T47D (cell line): Measurements from ENCODE around the gene PIK3C2G.

Experiments used
- DNase-seq, 2 experiments: peaks; one replicate each; pipeline versions ENCODE4 v3.0.0 to v3.0.0-alpha.2; 2011 to 2012; ENCODE audit warnings: low read depth in 1 of 2, low spot score in 1 of 2
- JUND ChIP-seq: IDR thresholded peaks from 2 replicates; pipeline ENCODE4 v1.6.1; 2012; ENCODE audit warnings: low read depth
- in situ Hi-C: cut with HindIII; loops from 2 replicates; pipeline ENCODE4 v1.10.0; 2016; ENCODE audit warnings: low sequenced_read_pairs, low pct_unique_long_range_greater_than_20kb

PIK3C2G gene

DNA sequence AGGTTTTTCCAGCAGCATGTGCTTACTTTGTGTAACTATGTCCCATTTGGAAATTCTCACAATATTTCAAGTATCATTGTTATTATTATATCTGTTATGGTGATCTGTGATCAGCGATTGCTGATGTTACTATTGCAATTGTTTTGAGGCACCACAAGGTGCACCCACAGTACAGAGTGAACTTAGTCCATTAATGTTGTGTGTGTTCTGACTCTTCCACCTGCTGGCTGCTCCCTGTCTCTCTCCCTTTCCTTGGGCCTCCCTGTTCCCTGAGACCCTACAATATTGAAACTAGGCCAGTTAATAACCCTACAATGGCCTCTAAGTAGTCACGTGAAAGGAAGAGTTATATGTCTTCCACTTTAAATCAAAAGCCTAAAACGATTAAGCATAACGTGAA lies 153.9 kb downstream of the PIK3C2G start:
- in situ Hi-C loops: no loop called here
- no peak for TF ChIP-seq JUND
- DNase-seq: peak in 1 of 2 experiments; percentile 8

DNA sequence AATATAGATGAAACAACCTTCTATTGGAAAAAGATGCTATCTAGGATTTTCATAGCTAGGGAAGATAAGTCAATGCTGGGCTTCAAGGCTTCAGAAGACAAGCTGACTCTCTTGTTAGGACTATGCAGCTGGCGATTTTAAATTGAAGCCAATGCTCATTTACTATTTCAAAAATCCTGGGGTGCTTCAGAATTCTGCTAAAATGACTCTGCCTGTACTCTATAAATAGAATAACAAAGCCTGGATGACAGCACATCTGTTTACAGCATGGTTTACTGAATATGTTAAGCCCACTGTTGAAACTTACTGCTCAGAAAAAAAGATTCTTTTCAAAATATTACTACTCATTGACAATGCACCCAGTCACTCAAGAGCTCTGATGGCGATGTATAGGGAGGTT lies 155.1 kb downstream of the PIK3C2G start:
- no peak for DNase-seq
- in situ Hi-C loops: no loop called here
- no peak for TF ChIP-seq JUND

DNA sequence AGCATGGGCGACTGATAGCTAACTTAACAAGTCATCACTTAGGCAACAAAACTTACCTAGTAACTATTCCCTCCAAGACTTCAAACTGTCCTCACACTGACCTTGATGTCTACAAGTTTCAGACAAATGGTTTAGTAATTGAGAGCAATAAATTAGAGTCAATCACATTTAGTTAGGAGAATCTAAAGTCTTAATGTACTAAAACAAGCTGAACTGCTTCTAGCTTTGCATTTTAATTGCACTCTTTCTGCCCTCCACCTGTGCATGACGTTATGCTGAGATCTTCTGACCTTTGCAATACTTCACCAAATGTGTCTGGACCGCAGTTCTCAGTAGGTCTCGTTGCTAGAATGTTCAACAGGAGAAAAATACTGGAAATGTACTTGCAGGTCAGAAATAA lies 158.0 kb downstream of the PIK3C2G start:
- in situ Hi-C loops: no loop called here
- no peak for TF ChIP-seq JUND
- no peak for DNase-seq

DNA sequence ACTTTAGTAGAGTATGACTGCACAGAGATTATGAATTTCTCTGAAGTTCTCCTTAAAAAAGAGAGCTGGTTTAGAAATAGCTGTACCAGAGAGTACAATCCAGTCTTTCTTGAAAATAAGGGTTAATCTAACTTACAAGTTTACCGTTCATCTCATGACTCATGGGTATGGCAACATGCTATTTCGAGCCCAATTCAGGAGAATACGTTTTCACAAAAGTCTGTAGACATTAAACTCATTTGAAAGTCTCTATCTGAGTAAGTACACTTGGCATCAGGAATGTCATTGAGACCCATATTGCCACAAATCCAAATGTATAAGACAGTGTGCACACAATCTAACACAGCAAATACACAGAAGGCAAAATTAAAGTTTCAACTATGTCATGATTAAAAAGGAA lies 160.5 kb downstream of the PIK3C2G start:
- TF ChIP-seq JUND: no peak
- no peak for DNase-seq

DNA sequence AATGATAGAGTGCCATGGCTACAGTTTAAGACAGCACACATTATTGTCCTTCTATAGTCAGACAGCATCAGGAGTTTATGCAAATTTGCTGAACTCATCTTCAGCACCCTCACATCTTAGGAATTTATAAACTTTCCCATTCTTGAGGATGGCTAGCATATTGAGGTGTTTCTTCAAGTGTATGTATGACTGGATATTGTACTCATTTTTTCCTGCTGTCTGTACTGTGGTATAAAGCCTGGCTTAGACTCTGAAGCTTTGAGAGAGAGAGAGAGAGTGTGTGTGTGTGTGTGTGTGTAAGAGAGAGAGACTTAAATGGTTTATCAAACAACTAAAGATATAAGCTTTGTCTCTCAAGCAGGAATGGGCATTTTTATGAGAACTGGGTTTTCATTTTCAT lies 161.6 kb downstream of the PIK3C2G start:
- no peak for DNase-seq
- no peak for TF ChIP-seq JUND
- in situ Hi-C loops: no loop called here

More for the DNA sequence above, 160.5 kb downstream of the PIK3C2G start:
- in situ Hi-C loops: no loop called here

DNA sequence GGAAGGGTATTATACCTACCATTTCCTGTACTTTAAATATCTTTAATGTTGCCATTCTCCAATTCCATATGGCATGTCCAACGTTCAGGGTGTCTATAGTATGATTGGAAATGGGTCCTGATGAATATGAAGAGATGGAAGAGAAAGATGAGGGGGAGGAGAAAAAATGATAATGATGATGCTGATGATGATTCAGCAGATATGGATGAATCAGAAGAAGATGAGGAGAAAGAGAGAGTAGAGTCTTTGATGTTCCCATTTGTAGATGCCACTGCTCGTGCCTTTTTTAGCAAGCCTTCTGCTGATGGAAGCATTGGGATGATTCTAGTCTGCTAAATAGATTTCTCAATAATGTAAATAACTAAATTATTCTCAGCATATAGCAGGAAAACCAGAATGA lies 163.5 kb downstream of the PIK3C2G start:
- no peak for TF ChIP-seq JUND
- in situ Hi-C loops: no loop called here
- DNase-seq: no peak

DNA sequence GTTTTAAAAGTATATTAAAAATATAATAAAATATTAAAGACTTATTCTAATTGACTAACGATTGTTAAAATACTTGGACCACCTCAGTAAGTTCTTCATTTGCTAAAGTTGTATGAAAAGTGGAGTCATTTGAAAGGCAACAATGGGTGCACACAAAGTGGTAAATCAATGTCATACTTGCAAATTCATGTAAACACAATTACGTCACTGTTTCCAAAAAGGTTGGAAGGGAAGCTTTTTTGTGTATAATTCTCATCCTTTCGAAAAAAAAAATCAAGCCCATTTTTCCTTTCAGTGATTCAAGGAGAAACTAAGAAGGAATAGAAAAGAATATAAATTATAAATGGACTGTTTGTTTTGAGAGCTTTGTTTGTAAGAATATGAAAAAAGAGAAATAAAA lies 166.2 kb downstream of the PIK3C2G start:
- DNase-seq: no peak
- in situ Hi-C loops: no loop called here
- TF ChIP-seq JUND: no peak

DNA sequence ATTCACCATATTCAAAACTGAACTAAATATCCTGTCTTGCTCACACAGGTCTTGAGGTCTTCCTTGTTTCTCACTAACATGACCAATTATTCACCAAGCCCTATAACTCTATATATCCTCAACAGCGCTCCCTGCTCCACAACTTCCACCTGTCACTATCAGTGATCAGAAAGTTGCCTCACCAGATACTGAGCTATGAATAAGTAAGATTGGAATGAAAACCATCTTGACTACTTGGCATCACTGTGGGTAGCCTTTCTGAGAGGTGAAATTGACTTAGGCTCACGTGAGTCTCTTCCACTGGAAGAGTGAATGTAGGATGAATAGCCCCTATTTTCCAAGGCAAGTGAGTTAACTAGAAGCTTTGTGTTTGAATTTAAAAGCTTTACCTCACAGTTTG lies 167.1 kb downstream of the PIK3C2G start:
- in situ Hi-C loops: no loop called here
- TF ChIP-seq JUND: no peak
- DNase-seq: peak in 1 of 2 experiments; percentile 10

DNA sequence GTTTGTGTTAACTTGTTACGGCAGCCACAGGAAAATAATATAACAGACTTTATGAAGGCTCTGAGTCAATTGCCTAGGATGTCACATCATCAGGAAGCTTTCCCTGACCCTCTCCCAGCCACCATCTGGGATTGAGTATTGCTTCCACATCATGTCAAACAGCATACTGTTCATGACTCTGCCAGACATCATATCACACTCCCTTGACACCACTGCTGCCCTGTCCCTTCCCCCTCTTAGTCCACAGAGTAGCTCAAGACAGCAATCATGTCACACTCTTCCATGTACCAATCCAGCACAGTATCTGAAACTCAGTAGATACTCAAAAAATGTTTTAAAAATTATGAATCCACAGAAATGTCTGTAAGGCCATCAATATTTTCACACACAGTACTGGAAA lies 168.0 kb downstream of the PIK3C2G start:
- no peak for TF ChIP-seq JUND
- DNase-seq: no peak
- in situ Hi-C loops: no loop called here

DNA sequence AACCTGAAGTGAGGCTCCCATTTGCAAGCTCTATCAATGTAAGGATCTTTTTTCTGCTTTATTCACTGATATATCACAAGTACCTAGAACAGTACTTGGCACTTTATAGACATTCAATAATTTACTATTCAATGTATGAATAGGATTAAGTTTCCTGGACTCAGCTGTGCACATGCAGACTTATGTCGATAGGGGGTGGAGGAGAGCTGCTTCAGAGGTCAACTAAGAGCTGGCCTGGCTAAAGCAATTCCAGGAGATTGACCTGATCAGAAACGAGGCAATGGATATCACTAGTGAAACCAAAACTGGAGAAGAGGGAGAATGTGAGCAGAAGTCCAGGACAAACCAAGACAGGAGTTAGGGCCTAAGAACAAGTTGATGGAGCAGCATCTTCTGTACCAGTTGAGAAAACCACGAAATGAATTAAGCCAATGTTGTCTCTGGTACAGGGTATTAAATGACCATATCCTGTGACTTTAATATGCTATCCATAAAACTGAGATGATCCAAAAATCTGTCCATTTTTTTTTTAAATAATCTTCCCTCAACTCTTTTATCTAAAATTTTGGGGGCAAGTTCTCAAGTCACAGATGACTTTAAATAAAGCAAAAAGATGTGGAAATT lies 169.2 kb downstream of the PIK3C2G start:
- in situ Hi-C loops: no loop called here
- DNase-seq: peak; percentile 14 to 69
- no peak for TF ChIP-seq JUND

DNA sequence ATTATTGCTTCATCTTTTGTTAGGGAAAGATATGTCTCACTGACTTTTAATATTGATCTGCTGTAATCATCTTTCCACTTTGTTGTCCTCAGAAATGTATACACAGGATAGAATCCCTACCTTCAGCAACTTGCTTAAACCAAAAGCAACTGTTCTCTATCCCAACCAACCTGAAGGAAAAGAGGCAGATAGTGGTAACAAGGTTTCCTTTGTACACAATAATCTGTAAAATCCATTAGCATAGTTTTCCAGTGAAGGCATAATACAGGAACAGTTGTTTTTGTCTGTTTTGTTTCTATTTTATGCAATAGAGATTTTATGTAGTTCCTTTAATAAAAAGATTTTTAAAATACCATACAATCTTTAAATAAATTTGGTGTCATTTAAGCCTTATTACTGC lies 170.5 kb downstream of the PIK3C2G start:
- DNase-seq: no peak
- no peak for TF ChIP-seq JUND
- in situ Hi-C loops: no loop called here

DNA sequence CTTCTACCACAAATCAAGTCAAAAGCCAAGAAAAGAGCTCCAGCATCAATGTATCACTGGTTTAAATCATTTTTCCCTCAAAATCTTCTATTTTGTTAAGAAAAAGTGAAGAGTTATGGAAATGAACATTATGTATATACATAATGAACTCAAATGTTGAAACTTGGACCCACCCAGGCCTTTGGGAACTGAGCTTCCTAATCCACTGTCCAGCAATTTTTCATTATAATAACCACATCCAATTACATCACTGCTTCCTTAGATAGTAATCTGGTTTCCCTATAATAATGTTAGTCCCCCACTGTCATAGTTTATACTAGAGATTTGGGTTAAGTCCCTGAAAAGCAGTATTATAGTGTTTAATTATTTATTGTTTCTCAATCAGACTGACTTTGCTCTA lies 170.9 kb downstream of the PIK3C2G start:
- in situ Hi-C loops: no loop called here
- no peak for TF ChIP-seq JUND
- no peak for DNase-seq

DNA sequence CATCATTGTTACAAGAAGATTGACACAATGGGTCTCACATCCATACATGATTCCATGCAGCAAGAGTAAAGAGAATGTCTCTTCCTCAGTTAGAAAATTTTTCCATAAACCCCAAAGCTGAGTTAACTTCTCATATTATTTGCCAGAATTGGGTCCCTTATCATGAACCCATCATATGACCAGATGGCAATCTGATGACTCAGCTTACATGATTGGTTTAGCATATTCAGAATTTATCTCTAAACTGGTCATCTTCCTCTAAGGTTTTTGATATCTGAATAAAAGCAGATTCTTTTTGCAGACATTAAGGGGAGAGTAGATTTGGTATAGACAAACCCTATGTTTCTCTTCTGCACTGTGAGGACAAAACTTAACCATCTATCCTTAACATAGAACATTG lies 174.9 kb downstream of the PIK3C2G start:
- in situ Hi-C loops: no loop called here
- no peak for DNase-seq
- no peak for TF ChIP-seq JUND

DNA sequence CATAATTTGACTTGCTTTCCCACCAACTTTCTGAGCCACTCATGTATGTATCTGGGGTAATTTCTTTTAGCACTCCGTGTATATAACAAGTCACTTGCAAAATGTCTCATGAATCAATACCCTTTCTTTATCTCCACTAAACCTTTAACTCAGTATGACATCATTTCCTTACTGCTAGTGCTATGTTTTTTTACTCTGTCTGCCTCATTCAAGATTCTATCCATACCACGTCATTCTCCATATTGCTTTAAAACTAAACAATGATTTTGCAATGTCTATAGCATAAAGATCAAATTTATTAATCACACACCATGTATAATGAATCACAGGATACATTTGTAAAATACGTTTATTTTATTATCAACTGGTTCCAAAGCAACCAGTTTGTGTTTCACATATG lies 178.2 kb downstream of the PIK3C2G start:
- no peak for DNase-seq
- in situ Hi-C loops: no loop called here
- TF ChIP-seq JUND: no peak
